ENCODE measurements around the gene TSPEAR. TPM values are rescaled to one million over a fixed set of nuclear protein-coding genes. Genes with fewer than 3 reads are reported as not detected.

The TSPEAR gene
- polyA plus RNA-seq, 1 of the 3 experiments (the other 2 are of a cell fraction), result 0.08 TPM

DNA sequence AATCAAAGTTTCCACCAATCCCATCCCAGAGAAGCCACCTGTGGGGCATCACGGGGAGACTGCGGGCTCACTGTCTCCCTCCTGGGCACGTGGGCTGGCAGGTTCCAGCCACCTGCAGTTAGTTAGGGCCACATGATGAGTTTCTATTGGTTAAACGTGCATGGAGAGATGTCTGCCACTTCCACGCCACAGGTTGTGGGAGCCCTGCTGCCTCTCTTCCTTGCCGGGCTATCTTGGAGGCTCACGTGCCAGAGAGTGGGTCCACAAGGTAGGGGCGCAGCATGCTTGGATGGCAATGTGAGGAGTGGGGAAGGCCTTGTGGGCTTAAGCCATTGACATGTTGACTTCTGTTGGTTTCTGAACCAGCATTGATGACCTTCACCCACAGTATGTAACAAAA is 107.5 kb downstream of the TSPEAR start (continued):
- TF ChIP-seq, protein P1, sequence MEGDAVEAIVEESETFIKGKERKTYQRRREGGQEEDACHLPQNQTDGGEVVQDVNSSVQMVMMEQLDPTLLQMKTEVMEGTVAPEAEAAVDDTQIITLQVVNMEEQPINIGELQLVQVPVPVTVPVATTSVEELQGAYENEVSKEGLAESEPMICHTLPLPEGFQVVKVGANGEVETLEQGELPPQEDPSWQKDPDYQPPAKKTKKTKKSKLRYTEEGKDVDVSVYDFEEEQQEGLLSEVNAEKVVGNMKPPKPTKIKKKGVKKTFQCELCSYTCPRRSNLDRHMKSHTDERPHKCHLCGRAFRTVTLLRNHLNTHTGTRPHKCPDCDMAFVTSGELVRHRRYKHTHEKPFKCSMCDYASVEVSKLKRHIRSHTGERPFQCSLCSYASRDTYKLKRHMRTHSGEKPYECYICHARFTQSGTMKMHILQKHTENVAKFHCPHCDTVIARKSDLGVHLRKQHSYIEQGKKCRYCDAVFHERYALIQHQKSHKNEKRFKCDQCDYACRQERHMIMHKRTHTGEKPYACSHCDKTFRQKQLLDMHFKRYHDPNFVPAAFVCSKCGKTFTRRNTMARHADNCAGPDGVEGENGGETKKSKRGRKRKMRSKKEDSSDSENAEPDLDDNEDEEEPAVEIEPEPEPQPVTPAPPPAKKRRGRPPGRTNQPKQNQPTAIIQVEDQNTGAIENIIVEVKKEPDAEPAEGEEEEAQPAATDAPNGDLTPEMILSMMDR (IDR thresholded peaks at IDR 0.05), result no peak
- TF ChIP-seq, protein P2, sequence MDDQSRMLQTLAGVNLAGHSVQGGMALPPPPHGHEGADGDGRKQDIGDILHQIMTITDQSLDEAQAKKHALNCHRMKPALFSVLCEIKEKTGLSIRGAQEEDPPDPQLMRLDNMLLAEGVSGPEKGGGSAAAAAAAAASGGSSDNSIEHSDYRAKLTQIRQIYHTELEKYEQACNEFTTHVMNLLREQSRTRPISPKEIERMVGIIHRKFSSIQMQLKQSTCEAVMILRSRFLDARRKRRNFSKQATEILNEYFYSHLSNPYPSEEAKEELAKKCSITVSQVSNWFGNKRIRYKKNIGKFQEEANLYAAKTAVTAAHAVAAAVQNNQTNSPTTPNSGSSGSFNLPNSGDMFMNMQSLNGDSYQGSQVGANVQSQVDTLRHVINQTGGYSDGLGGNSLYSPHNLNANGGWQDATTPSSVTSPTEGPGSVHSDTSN (IDR thresholded peaks at IDR 0.05), result no peak
- no peak for TF ChIP-seq NFIC (IDR thresholded peaks at IDR 0.05; ENCODE audit: borderline replicate concordance)
- no peak for TF ChIP-seq YY1 (IDR thresholded peaks at IDR 0.05; ENCODE audit: low read depth)
- no peak for TF ChIP-seq ELF1 (IDR thresholded peaks at IDR 0.05)

DNA sequence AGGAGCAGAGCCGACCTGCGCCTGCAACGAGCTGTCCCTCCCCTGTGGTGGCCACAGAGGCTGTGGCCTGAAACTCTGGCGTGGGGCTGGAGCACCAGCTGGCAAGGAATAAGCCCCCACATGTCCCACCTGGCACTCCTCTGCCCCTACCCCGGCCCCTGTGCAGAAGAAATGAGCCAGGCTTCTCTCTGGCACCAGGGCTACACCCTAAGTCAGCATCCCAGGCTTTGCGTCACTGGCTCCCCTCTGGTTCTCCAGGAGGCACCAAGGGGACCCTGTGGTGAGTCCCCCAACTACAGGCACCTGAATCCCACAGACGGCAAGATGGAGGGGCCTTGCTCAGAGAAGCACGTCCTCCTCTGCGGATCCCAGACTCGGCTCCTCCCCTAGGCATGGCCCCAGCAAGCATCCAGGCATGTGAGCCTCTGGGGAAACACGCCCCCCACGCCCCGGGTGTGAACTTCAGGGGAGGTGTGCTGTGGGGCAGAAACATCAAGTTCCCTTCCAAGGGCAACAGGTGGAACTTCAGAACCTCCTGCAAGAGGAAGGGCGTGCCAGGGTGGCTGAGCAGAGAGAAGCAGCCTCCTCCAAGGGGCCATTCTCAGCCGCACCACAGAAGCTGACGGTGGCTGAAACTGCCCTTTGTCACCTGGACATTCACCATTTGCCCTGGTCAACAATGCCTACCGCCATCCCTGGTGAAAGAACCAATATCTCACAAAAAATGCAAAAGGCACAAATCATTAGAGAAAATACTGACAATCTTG is 108.1 kb downstream of the TSPEAR start:
- Histone ChIP-seq H3K27ac (ENCODE audit: low read depth in 2 of 2, low read length in 1 of 2) (no peak overlapping the region), H3K9me3 (no peaks in the 10 kb centered on the region), H3F3A (replicated peaks; ENCODE audit: insufficient read depth) (no peaks in the 10 kb centered on the region), H3K36me3 (replicated peaks in 1 of 2; ENCODE audit: control insufficient read depth in 1 of 2, insufficient read depth in 2 of 2, low read length in 1 of 2) (no peaks in the 10 kb centered on the region), H3K27me3 (ENCODE audit: insufficient read depth) (peaks cover 10% of the 10 kb centered on the region; the same call in 1 of the 2 replicates), H3K4me1 (ENCODE audit: control insufficient read depth in 1 of 2, insufficient read depth in 2 of 2, low read depth in 1 of 2, low read length in 1 of 2) (no peaks in the 10 kb centered on the region; a peak in 1 of 4 replicates), H3K4me2 (no peak overlapping the region), H3K9ac (no peak overlapping the region), H3K79me2 (ENCODE audit: insufficient read depth) (no peaks in the 10 kb centered on the region), H3K9me2 (no peaks in the 10 kb centered on the region), H2AFZ (ENCODE audit: low read depth) (no peak overlapping the region), H4K20me1 (ENCODE audit: insufficient read depth) (no peaks in the 10 kb centered on the region), H3K4me3 (ENCODE audit: low read depth in 2 of 2, low read length in 1 of 2) (no peak overlapping the region)
- TF ChIP-seq NRF1 (IDR thresholded peaks at IDR 0.05; ENCODE audit: low read depth, low read length) (no peak), GATA2 (CRISPR knock-in tag; IDR thresholded peaks at IDR 0.05) (no peak), YY1 (IDR thresholded peaks at IDR 0.05; ENCODE audit: low read depth) (no peak), SIN3A (IDR thresholded peaks at IDR 0.05; ENCODE audit: borderline replicate concordance, low read depth, low read length) (no peak), RCOR1 (IDR thresholded peaks at IDR 0.05; ENCODE audit: low read length) (no peak), FOXM1 (IDR thresholded peaks at IDR 0.05; ENCODE audit: low read depth) (no peak), JUND (IDR thresholded peaks at IDR 0.05) (no peak), RFX5 (IDR thresholded peaks at IDR 0.05; ENCODE audit: low read length) (no peak)
- DNase-seq, result no peak
- ChIA-PET CTCF (no interaction called here), POLR2A (no interaction called here)
- 7% methylated on average over 9 of the region's 17 CpGs for WGBS (ENCODE audit: low lambda C conversion rate)

DNA sequence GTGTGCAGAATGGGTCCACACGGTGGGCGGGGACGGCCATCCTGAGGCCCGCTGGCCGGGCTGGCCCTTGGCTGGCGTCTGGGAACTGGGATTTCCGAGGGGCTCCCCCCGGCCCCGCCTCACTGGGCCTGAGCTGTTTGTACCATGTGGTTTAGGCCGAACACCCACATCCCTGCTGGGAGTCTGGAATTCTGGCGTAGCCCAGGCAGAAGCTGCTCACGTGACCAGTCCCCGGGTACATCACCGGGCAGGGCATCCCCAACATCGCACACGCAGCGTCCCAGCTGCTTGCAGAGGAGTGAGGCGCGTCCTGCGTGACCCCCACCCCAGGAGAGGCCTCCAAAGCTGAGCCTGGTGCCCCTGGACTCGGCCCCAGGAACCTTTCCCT is 108.9 kb downstream of the TSPEAR start:
- Histone ChIP-seq H3K9me2 (no peaks in the 10 kb centered on the region), H3K27ac (ENCODE audit: low read depth in 2 of 2, low read length in 1 of 2) (no peak overlapping the region), H3K9me3 (no peaks in the 10 kb centered on the region), H3K4me1 (ENCODE audit: control insufficient read depth in 1 of 2, insufficient read depth in 2 of 2, low read depth in 1 of 2, low read length in 1 of 2) (no peaks in the 10 kb centered on the region; a peak in 1 of 4 replicates), H4K20me1 (ENCODE audit: insufficient read depth) (no peaks in the 10 kb centered on the region), H3K9ac (no peak overlapping the region), H2AFZ (ENCODE audit: low read depth) (no peak overlapping the region), H3K27me3 (ENCODE audit: insufficient read depth) (peaks cover 10% of the 10 kb centered on the region; the same call in 1 of the 2 replicates), H3K4me2 (no peak overlapping the region), H3F3A (replicated peaks; ENCODE audit: insufficient read depth) (no peaks in the 10 kb centered on the region), H3K4me3 (ENCODE audit: low read depth in 2 of 2, low read length in 1 of 2) (no peak overlapping the region), H3K79me2 (ENCODE audit: insufficient read depth) (no peaks in the 10 kb centered on the region), H3K36me3 (replicated peaks in 1 of 2; ENCODE audit: control insufficient read depth in 1 of 2, insufficient read depth in 2 of 2, low read length in 1 of 2) (no peaks in the 10 kb centered on the region)
- ChIA-PET CTCF (interaction anchor here (1.5 kb wide), 1 partner anchor 191 kb away, joined by 4 read pairs; no protein-coding TSS in a partner anchor), POLR2A (no interaction called here)
- TF ChIP-seq, protein P3, sequence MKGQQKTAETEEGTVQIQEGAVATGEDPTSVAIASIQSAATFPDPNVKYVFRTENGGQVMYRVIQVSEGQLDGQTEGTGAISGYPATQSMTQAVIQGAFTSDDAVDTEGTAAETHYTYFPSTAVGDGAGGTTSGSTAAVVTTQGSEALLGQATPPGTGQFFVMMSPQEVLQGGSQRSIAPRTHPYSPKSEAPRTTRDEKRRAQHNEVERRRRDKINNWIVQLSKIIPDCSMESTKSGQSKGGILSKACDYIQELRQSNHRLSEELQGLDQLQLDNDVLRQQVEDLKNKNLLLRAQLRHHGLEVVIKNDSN (IDR thresholded peaks at IDR 0.05; ENCODE audit: borderline replicate concordance, low read depth), result peak; percentile 56; the same call in 1 of the 2 replicates
- TF ChIP-seq, protein P4, sequence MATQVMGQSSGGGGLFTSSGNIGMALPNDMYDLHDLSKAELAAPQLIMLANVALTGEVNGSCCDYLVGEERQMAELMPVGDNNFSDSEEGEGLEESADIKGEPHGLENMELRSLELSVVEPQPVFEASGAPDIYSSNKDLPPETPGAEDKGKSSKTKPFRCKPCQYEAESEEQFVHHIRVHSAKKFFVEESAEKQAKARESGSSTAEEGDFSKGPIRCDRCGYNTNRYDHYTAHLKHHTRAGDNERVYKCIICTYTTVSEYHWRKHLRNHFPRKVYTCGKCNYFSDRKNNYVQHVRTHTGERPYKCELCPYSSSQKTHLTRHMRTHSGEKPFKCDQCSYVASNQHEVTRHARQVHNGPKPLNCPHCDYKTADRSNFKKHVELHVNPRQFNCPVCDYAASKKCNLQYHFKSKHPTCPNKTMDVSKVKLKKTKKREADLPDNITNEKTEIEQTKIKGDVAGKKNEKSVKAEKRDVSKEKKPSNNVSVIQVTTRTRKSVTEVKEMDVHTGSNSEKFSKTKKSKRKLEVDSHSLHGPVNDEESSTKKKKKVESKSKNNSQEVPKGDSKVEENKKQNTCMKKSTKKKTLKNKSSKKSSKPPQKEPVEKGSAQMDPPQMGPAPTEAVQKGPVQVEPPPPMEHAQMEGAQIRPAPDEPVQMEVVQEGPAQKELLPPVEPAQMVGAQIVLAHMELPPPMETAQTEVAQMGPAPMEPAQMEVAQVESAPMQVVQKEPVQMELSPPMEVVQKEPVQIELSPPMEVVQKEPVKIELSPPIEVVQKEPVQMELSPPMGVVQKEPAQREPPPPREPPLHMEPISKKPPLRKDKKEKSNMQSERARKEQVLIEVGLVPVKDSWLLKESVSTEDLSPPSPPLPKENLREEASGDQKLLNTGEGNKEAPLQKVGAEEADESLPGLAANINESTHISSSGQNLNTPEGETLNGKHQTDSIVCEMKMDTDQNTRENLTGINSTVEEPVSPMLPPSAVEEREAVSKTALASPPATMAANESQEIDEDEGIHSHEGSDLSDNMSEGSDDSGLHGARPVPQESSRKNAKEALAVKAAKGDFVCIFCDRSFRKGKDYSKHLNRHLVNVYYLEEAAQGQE (IDR thresholded peaks at IDR 0.05; ENCODE audit: low read depth, low read length), result no peak
- WGBS (ENCODE audit: low lambda C conversion rate), result 0% methylated on average over 1 of the region's 21 CpGs
- DNase-seq, result peak; percentile 44

Data from SK-N-SH (cell line).